HG03139 (cell line): ENCODE measurements around the gene SLC44A1.

ENCODE experiments used
- ATAC-seq: cut with Tn5 transposase; IDR thresholded peaks from one replicate; pipeline ENCODE4 v1.9.1; 2021; ENCODE audit not compliant: unreplicated experiment

SLC44A1 gene

DNA sequence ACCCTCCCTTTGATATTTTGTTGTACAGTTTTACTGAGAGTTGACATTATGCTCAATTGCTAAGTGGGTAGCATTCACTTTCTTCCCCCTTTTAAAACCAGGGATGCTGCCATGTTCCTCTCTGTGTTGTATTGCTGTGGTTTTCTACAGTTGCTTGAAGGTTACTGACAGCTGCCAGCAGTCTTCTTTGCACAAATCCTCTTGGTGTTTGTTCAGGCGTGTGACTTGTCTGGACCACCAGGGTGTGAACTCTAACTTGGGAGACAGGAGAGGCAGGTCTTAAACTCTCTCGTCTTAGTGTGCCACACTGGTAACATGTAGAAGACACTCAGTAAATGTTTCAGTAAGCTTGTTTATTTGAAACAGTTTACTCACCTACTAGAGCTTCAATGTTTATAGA lies 25.1 kb downstream of the SLC44A1 start:
- no peak for ATAC-seq

DNA sequence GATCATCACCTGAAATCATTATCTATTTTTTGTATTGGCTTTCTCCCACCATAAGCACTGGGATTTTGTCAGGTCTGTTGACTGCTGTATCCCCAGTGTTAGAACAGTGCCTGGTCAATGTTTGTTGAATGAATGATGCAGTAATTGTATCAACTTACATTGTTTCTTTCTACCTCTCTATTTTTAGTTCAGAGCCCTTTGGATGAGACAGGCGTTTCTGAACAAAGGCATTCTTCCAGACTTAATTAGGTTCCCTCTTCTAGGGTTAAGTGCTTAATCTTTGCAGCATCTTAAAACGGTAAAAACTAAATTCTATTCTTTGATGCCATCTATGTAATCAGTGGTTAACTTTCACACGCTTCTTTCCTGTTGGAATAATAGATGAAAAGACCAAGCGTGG lies 26.3 kb downstream of the SLC44A1 start:
- no peak for ATAC-seq

DNA sequence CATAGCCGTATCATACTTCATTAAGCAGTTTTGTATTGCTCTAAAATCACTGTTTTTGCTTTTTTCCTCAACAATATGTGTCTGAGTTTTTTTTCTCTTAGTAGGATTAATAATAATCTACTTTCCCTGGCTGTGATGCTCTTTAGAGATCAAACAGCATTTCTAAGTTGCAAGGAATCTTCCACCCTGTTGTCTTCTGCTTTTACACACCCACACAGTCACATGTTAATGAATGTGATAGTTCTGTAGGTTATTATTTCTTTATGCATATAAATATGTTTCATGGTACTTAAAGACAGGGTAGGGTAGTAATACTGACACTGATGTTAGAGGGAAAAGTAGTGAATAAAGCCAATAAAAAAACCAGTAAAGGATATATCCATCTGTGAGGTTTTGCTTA lies 29.3 kb downstream of the SLC44A1 start:
- ATAC-seq: no peak

DNA sequence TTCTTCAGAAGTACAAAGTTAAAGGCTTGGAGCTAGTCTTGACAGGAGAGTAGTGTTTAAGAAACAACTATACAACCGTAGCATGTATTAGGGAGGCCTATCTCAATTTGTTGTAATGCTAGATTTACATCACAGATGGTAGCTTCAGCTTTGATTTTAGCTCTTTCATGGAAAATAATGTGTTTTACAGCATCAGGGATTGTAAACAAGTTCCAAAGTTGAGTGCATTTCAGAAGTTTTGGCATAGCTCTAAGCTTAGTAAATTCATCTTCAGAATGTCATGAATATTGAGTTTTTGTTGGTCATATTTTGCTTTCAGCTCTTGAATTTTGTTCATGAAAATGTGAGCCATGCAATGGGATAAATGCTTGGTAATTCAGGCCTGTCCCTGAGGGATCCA lies 30.7 kb downstream of the SLC44A1 start:
- ATAC-seq: no peak

DNA sequence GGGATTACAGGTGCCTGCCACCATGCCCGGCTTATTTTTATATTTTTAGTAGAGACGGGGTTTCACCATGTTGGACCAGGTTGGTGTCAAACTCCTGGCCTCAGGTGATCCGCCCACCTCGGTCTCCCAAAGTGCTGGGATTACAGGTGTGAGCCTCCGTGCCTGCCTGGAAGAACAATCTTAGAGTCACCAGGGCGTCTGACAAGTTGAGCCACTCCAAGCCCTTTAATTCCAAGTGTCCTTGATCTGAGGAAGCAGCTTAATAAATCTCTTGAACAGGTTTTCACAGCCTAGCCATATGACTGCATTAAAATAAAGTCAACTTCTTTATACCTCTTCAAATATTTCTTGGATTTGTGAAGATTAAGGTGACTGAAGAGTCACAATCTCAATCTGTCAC lies 31.5 kb downstream of the SLC44A1 start:
- ATAC-seq: no peak

DNA sequence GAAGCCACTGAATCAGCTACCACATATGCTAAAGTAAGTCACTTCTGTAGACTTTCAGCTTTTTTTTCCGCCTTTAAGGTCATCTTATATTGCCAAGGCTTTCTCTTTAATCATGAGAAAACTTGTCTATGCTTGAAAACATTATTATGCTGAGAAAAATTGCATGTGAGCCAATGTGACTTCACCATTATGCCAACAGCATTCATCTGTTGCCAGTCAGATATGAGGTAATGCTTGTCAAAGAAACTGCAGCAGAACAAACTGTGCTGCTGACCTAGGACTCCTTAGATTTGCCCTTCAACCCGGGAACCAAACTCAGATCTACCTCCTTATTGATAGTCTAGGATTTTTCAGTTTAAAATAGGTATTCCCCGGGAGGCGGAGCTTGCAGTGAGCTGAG lies 34.3 kb downstream of the SLC44A1 start:
- ATAC-seq: no peak

DNA sequence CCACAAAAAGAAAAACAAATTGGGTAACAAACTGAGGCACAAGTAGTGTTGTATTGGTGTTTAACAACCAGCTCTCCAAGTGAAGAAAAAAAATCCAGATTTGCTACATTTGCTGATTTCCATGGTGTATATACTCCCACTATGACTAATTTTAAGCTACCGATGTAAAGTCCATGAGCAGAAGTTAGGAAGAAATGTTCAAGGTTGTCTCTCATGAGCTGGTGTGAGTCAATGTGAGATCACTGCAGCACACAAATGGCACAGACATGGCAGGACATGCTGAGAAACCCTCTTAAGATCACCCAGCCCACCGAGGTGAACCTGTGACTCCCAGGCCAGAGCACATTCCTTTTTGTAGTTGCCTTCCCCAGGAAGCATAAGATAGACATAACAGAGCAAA lies 36.2 kb downstream of the SLC44A1 start:
- ATAC-seq: no peak

DNA sequence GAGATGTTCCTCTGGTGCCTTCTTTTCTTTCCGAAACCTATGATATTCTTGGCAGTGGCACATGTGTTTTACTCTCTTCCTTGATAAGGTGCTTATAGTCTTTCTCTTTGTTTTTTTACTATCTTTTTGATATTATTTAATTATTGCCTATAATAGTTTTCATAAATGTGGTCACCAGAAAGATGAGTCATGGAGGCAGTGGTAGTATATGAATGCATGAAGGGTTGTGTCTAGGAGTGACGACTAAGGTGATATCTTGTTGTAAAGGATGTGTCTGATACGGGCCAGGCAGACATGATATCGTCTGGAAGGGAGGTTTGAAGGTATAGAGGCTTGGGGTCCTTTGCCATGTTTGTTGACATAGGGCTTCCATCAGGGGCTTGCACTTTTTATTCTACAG lies 36.8 kb downstream of the SLC44A1 start:
- ATAC-seq: no peak

DNA sequence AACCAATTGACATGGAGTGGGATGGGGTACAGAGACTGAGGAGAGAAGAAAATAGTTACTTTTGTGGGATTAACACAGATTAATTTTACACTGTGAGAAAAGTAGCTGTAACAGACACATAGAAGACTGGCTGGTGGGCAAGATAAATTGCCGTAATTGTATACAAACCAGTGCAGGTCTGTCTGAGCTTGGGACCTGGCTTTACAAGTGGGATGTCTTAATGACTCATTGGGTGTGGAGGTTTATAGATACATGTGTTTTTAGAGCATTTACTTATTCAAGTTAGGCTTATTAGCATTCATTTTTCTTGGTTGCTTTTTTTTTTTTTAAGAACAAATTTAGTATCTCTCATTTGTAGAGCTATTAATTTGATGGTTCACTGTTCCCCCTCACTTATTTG lies 37.5 kb downstream of the SLC44A1 start:
- ATAC-seq: no peak

DNA sequence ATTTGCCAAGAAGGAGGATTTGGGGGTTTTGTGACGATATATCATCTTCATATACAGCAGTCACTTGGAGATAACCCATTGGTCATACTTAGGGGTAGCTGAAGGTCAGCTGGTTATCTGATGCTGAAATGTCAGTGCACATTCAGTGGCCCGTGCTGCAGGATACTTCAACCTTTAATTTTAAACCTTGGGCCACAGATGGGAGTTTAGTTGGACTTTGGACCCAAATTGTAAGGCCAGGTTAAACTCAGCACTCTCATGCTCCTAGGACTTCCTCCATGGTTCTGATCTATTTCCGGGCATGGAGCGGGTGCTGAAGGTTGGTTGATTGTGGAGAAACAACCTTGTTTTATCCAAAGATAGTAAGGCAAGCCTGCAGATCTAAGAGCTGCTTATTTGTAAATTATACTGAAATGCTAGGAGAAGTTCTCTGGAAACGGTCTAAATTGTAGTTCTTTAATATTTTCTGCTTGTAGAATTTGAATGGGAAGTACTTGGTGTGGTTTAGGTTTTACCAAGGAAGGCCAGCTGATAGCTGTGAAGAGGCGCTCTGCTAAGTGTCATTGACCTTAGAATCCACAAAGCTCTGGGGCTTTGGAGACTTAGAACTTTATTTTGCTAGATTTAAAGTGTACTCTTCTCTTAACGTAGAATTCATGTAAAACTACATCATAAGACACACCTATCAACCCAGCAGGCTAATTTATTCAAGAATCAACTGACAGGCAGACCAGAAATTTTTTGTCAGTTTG lies 38.6 kb downstream of the SLC44A1 start:
- no peak for ATAC-seq

DNA sequence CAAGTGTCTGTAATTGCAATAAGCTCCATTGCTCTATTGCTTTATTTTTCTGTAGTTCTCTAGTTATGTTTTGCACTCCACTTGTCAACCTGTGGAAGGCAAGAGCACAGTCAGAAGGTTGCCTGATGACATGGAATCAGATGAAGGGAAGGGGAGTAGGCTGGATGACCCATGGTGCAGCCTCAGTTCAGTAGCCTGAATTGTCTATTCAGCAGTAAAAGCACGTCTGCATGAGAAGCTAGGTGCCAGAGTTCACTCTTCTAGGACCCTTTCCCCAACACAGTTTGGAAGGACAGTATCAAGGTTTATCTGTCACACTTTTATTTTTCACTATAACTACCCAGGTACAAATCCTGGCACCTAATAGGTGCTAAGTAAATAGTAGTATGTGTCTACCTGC lies 39.3 kb downstream of the SLC44A1 start:
- no peak for ATAC-seq

DNA sequence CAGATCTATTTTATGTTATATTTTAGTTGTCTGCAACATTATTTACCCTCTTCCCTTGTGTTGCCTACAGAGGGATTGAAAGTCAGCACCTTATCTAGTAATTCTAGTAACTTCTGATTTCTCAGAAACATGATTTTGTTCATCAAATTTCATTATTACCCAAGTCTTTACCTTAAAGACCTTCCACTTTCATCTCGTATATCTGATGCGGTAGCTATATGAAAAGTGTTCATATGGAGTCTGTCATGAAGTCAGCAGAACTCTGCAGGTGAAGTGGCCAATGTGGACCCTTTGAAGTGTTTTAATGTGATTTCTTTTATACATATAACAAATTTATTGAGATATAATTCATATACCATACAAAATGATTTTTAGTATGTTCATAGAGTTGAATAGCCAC lies 40.0 kb downstream of the SLC44A1 start:
- ATAC-seq: no peak

DNA sequence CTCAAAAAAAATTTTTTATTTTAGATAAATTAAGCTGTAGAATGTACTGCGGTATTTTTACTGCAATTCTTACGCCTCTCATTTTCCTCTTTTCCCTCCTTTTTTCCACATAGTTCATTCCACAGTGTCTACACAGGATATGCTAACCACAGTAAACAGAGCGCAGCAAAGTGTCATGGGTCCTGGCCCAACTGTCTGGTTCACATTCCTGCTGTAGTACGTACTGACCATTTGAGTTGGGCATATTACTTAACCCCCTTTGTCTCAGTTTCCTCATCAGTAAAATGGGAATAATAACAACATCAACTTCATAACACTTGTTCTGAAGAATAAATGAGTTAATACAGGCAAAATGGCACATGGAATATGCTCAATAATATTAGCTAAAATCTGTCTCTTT lies 41.6 kb downstream of the SLC44A1 start:
- ATAC-seq: no peak

DNA sequence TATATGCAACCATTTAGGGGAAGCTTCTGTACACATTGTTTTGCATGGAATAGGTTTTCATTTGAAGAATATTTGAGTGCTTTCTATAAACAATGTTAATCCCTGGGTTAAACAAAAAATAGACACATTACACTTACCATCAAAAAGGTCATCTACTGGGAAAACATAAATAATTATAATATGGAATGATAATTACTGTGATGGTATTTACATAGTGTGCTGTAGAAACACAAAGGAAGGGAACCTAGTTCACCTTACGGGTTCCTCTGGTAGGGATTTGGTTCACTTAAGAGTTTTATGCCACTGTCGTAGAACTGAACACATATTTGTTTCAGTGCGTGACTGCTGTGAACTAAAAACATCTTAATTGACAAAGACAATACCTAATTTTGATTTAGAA lies 44.9 kb downstream of the SLC44A1 start:
- ATAC-seq: no peak

DNA sequence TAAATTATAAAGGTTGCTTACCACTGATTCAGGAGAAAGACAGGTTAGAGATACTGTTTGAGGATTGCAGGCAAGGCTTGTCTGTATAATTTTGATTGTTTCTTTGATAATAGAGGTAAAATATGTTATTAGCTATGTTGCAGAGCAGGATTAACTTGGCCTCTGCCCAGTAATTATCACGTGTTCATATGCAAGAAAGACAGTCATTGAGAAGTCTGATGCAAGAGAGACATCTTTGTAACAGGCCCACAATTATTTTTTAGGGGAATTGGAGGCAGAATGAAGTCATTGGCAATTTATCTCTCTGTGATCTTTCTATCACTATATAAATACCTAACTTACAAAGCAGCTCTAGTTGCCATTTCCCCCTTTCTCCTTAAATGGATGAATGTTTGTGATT lies 46.0 kb downstream of the SLC44A1 start:
- no peak for ATAC-seq

DNA sequence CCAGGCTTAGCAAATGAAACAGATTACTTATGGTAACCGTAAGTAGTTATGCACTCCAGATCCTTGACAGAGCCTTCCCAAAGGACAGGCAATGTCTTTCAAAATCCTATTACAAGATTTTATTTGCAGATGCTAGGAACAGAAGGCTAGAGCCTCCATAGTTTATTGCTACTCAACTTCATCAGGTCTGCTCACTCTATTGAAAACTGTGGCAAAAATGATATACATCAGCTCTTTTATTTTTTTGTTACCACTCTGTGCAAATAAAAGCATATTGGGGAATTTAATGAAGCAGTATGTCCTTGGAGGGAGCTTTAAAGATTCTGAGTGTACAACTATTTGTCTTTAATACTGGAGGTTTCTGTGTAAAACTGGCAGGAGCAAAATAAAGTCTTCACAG lies 46.5 kb downstream of the SLC44A1 start:
- no peak for ATAC-seq

DNA sequence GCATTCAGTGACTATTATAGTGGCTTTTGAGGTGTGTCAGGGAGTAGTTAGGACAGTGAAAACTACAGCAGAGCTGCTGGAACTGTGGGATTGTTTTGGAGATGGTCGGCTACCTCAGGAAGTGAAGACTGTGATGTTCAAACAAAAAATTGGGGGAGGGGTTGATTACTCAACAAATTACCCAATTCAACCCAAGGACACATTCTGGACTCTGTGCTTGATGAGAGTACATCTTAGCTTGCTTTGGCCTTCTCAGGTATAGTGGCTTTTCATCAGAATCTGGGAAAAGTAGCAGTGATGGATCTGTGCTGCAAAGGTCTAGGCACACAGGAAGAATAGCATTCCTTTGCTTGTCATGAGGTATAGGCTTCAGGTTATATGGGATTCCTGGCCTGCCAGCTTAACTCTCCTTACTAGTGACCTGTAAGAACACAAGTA lies 47.0 kb downstream of the SLC44A1 start:
- no peak for ATAC-seq

DNA sequence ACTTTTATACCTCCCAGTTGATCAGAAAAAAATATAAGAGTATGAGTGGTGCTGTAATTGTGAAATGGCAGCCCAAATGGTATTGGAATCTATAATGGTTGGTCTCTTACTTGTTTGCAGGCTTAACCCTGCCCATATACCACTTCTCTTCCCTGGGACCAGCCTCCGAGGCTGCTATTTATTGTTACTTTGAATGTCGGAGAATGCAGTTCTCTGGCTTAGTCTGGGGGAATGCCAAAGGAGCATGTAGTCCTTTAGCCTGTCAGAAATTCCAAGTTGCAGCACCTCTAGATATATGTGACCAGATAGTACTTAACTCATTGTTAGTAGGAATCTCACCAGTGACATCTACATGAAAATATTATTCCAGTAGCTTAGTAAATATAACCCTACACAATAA lies 47.5 kb downstream of the SLC44A1 start:
- no peak for ATAC-seq

DNA sequence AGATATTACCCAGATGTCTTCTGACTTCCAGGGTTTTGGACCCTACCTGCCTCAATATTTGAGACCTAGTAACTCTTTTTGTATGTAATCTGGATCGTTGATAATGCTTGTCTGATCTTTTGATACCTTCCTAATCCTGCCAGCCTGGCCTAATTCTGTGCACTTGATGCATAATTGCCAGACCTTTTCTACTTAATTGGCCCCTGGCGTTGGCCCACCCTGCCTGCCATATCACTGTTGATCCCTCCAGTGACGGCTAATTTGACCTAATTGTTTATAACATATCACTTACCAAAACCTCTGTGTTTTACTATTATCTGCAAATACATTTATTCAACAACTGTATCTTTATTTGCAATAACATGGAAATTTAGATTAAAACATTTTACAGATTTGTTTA lies 49.0 kb downstream of the SLC44A1 start:
- no peak for ATAC-seq

DNA sequence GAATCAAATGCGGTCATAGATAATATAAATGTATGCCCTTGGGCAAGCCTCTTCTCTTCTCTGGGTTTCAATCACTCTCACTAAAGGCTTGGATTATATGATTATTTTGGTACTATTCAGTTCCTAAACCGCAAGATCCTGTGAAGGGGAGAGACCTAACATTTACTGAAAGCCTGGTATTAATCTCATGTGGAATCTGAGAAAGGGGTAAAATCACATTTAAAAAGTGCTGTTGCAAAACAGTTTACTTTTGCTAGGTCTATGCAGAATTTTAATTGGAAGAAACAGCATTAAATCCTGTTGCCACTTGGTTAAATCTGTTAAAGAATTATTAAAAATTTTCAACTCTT lies 50.7 kb downstream of the SLC44A1 start:
- ATAC-seq: no peak

DNA sequence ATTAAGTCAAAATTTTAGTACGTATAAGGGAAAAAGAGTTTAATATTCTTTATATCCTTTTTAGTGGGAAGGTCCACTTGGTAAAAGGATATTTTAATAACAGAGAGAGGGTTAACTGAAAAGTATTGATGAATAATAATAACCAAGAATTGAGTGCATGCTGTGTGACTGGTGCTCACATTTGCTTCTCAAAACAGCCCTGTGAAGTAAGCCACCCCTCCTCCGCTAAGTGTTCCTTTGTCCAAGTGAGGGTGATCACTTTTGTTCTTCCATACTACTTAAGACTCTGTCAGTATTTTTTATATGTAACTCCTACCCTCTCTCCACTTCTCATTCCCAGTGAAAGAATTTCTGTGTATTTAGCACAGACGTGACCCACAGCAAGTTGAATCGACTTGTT lies 51.5 kb downstream of the SLC44A1 start:
- no peak for ATAC-seq

DNA sequence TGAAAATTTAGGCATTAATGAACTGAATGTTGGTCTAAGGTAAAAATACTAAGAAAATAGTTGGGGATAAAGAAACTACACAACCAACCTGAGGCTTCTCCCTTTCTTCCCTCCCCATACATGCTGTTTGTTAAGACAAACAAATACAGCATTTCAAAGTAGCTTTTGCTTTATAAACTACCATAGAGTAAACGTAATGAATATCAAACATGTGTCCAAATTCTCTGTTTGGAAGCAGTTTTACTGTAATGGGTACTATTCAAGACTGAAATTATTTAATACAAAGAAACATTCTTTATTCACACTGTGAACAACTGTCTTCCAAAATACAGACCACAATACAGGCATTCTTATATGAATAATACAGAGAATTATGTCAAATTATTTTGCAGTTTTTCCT lies 52.0 kb downstream of the SLC44A1 start:
- no peak for ATAC-seq

DNA sequence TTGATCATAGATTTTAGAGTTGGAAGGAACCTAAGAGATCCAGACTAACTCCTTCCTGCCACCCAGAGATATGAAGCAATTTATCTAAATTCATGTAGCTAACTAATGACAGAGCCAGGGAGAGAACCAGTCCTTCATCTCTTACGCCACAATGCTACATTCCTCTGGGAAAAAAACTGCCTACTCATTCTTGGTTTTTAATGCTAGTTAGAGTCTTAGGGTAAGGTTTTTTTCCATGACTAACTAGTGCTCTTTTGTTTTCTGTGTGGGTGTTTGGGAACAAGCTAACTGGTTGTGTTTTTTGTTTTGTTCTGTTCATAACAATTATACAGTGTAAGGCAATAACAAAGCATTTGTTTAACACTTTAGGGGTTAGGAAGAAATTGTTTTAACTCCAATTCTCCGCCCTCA lies 52.4 kb downstream of the SLC44A1 start:
- ATAC-seq: no peak
